NCI-H187 (cell line): ENCODE measurements around the gene USP28.
"Not testable (repeated sequence)": the region's sequence is repeated elsewhere in the genome, so short reads cannot be mapped to it uniquely, and the experiment has no call there.

Experiments used
- DNase-seq, 2 experiments: peaks; one replicate each; lab custom pipeline; 2025; lab: John Stamatoyannopoulos, UW

USP28 gene

DNA sequence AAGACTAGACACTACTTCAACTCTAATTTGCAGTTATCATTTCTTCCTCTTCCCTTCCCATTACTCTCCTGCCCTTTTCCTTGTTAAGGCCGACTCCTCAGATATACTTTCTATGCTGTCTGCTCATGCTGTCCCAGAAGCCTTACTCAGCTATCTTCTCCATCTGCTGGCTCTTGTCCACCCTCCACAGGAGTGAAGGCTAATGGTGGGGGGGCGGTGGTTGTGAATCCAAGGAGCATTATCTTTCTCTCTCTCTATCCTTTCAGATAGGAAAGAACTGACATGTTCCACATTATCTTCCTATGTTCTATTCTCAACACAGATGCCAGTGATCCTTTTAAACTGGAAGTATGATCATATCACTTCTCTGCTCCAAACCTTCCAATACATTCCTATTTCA lies 37.4 kb downstream of the USP28 start:
- no peak for DNase-seq

DNA sequence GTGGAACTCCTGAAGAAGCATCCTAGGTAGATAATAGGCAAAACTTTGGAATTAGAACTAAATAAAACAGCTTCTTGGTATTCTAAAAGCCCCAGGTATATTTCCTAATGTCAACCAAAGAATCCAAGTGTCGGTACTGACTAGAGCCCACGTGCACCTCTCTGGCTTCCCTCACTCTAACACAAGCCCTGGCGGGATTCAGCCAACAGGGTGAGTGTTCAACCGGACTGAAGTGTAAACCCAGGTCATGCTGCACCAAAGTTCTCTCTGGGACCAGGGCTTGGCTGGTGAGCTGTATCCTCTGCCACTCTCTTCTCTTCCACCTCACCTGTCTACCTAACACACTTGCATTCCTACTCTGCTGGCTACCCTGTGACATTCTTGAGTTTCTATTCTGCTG lies 40.1 kb downstream of the USP28 start:
- no peak for DNase-seq

DNA sequence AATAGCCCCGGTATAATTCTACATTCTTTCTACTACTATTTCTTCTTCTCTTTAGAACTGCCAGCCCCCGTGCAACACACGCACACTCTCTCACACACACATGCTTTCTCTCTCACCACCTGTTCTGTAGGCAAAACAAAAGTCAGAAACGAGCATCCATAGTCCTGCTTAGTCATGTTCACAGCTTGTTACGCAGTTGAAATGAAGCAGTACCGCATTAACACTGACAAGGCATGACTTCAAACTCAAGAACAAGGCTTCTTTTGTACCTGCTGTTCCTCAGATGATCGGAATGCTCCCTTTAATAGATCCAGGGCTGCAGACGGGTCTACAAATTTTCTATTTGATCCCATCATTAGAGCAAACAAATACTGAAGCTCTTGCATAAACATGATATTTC lies 42.2 kb downstream of the USP28 start:
- no peak for DNase-seq

DNA sequence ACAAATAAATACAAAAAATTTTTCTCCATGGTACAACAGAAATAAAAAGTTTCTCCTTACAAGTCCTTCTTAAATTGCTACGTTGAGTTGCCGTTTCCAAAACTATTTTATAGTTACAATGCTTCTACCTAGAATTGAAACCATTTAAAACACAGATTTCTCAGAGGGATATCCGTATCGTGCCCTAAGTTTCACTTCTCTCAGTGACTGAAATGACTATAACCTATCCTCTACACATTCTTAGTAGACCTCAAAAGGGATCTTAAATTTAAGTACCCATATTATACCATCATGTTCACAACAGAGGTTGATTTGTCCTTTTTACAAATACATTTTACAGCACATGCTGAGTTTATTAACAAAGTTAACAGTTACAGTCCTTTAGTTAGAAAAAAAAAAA lies 44.1 kb downstream of the USP28 start:
- no peak for DNase-seq

DNA sequence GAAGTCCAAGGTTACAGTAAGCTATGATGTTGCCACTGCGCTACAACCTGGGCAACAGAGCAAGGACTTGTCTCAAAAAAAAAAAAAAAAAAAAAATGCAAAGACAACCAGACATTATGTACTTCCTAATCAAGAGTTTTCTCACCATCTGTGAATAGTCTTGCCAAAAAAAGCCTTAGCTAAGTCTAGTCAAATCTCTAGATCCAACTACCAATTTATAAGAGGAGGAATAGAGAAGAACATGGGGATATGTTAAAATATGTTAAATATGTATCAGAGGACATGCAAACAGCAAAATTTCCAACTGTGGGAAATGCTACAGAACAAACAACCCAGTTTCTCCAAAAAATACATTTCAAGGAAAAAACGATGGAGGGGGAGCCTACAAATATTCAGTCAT lies 45.6 kb downstream of the USP28 start:
- DNase-seq, result no peak

DNA sequence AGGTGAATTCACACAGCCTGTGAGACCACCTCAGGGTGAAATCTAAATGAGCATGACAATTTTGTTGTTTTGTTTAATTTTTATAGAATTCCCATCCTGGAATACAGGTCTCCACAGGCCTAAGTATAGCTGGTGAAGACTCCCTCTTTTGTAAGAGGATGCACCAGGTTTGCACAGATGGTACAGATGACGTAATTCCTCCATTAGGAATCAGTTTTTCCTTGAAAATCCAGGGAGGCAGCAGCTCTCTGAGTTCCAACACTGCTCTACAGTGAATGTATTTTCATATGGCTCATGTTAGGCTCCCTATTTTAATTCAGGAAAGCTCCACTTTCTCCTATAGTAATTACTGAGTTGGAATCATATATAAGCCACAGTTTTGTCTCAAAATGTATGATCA lies 47.2 kb downstream of the USP28 start:
- DNase-seq, result no peak

DNA sequence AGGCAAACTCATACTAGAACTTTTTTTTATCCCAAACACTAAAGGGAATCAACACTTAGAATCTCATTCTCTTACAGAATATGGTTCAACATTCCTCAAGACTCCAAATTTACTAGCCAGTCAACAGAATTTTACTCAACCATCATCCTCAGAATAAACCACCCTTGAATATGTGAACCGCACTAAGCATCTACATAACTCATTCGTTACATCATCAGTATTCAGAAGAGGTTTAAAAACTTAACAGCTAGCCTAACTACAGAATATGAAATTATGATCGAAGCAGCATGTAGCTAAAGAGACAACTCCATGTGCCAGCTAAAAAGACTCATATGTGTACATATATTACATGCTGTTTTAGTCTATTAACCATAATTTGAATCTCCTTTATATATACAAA lies 47.9 kb downstream of the USP28 start:
- no peak for DNase-seq

DNA sequence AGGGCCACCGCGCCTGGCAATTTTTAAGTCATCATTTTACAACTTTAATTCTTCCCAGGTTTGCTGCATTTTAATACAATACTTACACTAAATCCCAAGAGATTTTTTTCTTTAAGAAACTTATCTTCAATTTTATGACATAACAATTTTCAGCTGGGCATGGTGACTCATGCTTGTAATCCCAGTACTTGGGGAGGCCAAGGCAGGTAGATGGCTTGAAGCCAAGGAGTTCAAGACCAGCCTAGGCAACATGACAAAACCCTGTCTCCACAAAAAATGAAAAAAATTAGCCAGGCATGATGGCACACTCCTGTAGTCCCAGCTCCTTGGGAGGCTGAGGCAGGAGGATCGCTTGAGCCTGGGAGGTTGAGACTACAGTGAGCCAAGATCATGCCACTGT lies 56.9 kb downstream of the USP28 start:
- DNase-seq, result no peak

DNA sequence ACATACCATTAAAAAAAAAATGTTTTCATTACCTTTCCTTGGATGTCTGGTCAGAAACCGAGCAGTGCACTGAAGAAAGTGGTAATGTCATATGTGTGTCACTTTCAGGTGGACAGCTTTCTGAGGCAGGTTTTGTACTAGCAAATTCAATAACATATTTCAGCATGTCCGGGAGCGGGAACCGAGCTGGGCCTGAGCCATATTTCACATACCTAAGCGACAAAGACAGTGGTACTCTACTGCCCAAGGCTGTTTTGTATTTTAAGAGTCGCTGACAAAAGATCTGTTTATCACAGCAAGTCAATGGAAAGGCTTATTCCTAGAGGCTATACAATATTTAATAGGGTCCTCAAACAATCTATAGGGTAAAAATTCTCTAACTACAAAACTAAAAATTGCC lies 57.7 kb downstream of the USP28 start:
- no peak for DNase-seq

DNA sequence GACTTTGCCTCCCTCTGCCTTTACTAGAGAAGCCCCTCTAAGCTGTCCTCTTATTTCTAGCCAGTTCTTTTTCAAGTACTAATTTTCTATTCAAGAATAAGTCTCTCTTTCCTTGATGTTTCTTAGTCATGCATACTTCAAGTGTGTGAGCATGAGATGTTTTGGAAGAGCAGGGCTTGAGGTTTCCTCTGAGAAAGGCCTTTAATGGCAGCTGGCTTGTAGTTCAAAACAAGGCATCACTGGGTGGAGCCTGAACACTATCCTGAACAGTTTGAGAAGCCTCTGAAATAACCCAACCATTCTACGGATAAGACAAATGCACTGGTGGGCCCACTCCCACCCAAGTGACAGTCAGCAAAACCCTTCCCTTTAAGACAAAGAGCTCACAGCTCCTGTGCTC lies 58.2 kb downstream of the USP28 start:
- no peak for DNase-seq

DNA sequence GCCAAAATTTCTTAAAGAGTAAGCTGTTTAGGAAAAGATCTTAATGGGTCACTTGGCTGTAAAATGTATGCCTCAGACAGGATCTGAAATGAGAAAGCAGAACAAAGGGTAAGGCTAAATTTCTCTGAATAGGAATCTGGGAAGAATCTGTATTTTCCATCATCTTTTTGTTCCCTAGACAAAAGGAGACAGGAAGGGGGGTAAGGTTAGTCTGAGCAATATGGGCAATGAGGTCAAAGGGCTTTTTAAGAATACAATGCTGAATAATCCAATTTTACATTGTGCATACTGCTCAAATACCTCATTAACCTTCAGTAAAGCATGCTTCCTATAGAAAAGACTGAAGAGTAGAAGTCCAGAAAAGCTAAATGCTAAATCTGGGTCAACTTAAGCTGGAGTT lies 61.2 kb downstream of the USP28 start:
- no peak for DNase-seq

DNA sequence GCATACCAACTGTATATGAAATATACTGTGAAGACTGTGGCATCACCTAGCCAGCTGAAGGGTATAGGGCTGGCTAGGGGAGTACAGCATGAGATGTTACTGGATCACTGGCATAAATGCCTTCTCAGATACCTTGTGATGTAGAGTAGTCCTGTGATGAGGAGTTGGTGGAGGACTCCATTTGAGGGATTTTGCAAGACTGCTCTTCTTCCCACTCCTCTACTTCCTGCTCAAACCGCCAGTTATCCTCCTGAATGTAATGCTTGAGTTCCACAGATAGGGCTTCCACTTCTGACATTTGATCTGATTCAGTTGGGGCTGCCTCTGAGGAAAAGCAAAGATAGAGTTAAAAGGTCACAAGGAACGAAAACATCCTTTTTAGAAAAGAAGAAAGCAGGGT lies 66.4 kb downstream of the USP28 start:
- DNase-seq, result no peak

DNA sequence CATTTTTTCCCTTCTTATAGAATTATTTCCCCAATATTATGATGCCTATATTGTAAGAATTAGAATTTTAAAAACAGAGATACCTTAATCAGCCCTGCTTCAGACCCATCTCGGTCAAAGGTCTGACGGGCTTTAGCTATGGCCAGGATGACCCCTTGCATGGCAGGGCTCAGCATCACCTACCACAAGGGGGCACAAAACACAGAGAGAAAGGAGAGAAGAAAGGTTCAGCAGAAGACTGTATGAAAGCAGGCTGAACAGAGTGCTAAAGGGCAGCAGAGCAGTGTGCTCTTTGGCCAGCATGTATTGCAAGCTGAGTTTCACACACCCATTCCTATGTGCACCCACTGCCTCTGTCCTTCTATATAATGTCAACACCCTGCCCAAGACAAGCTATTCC lies 69.0 kb downstream of the USP28 start:
- no peak for DNase-seq

DNA sequence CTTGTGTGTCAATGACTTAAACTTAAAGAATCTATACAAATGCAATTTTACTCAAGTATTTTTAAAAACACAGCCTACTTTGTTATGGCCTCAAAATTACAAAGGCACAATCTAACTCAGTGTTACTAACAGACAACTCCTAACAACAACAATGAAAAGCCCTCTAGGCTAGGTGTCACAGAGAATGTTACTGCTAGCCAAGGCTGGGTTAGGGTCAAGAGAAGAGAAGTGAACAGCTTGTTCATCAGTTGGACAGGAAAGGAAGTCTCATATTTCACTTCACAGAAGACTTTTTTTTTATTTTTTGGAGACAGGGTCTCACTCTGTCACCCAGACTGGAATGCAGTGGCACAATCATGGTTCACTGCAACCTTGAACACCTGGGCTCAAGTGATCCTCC lies 69.7 kb downstream of the USP28 start:
- DNase-seq, result no peak

DNA sequence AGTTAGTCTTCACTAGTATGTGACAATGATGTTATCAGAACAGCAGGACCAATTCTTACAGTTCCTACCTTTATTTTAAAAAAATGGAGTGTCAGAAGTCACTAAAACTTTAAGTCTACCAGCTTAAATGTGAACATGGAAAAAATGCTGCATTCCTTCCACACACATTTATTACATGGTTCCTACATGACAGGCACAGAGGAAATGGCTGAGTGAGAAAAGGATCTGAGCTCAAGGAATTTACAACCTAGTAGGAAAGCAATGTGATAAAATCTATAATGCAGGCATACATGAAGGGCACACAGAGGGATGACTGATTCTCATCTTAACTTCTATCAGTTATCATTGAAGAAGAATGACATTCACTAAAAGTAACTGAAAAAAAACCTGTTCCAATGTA lies 72.8 kb downstream of the USP28 start:
- no peak for DNase-seq

DNA sequence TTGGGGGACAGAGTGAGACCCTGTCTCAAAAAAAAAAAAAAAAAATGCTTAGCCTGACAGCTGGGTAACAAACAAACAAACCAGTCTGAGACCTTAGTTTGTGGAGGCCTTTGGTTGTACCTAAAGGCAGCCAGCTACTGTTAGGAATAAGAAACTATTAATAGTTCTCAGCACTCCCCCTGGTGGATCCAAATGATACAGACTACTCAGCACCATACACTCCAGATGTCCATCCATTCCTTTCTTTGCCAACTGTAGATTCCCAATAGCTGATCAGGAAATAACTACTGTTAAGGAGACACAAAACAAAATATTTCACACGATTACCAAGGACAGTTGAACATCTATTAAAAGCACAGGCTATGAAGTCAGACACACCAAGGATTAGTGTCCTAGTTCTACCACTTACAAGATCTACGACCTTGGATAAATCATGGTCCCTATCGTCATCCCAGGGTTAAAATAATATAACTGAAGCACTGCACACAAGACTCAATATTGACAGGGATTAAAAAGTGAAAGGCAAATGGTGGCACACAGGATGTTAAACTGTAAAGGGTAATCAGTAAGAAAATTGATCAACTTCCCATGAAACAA lies 78.6 kb downstream of the USP28 start:
- DNase-seq, result no peak

DNA sequence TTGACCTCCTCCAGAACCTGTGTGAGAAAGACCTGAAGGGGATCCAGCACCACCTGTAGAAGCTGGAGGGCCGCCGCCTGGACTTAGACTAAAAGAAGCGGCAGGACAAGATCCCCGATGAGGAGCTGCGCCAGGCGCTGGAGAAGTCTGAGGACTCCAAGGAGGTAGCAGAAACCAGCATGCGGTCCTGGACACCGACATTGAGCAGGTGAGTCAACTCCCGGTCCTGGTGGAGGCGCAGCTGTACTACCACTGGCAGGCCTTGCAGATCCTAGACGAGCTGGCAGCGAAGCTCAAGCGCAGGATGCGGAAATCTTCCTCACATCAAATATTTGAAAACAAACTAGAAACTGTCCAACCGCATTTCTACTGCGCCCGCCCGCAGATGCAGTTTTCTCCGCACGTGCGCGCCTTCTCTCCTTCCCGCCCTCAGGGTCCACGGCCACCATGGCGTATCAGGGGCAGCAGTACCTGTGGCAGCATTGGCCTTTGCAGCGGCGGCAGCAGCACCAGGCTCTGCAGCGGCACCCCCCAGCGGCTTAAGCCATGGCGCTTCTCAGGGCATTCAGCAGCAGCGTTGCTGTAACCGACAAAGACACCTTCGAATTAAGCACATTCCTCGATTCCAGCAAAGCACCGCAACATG lies 85.6 kb downstream of the USP28 start:
- no peak for DNase-seq

DNA sequence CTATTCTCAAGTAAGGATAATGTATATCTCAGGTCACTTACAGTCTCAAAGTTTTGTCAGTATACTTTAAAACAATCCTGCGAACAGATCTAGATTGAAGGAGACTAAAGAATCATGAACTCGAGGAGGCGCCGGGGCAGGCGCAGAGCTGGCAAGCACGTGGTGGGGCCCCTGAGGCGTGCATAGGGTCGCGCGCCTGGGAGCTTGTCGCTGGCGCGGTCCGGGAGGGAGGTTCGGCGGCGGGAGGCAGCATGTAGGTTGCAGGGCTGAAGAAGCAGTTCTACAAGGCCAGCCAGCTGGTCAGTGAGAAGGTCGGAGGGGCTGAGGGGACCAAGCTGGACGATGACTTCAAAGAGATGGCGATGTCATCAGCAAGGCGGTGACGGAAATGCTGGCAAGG lies 86.4 kb downstream of the USP28 start:
- not testable (repeated sequence) for DNase-seq

DNA sequence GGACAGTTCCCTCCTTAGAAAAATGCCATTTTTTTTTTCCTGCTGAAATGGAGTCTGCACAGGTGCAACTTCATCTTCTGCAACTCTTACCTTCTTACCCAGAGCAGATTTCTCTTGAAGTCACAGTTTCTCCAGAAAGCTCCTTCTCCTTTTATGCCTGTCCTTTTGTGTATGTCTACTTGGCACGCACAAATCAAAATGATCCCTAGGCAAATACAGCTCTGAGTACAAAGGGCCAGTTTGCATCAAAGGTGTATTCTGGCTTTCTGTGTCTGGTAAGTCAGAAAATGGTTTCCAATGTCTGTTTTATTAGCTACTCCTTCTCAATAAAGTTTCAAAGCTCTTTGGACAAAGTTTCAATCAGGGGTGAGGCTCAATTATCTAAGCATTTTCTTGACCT lies 93.2 kb downstream of the USP28 start:
- no peak for DNase-seq

DNA sequence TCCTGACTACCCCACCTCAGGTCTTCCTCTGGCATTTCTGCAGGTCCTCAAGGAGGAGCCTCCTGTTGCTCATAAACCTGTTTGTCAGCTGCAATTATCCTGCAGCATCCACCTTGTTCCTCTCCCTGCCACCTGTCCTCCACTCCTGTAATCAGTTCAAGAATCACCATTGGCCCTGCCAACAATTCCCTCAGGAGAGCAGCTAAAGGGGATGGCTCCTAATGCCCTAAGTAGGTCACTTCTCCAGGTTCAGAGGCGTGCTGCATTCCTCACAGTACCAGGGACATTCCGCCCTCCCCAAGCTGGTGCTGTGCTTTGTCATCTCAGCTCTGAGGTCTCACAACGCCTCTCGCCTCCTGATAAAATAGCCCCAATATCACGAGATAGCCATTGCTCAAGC lies 93.7 kb downstream of the USP28 start:
- no peak for DNase-seq

DNA sequence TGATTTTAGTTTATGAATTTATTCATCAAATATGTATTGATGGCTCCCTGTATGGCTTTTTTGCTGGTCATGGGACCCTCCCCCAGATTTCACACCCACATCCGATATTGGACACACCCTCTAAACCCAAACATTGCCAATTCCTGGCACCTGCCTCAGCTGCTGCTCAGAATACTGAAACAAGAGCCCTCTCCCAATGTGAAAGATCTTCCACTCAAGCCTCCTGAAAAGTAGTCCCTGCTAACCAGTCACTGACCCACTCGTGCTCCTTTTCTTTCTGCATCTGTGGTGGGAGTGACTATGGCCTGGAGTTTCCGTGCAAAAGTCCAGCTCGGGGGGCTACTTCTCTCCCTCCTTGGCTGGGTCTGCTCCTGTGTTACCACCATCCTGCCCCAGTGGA lies 95.9 kb downstream of the USP28 start, which contains the start of gene CLDN25:
Gene CLDN25, plus strand, starts transcription at position 301 of the 400 bp plus-strand sequence. Its CDS starts 0 bp downstream, at position 301.
- DNase-seq, result no peak

DNA sequence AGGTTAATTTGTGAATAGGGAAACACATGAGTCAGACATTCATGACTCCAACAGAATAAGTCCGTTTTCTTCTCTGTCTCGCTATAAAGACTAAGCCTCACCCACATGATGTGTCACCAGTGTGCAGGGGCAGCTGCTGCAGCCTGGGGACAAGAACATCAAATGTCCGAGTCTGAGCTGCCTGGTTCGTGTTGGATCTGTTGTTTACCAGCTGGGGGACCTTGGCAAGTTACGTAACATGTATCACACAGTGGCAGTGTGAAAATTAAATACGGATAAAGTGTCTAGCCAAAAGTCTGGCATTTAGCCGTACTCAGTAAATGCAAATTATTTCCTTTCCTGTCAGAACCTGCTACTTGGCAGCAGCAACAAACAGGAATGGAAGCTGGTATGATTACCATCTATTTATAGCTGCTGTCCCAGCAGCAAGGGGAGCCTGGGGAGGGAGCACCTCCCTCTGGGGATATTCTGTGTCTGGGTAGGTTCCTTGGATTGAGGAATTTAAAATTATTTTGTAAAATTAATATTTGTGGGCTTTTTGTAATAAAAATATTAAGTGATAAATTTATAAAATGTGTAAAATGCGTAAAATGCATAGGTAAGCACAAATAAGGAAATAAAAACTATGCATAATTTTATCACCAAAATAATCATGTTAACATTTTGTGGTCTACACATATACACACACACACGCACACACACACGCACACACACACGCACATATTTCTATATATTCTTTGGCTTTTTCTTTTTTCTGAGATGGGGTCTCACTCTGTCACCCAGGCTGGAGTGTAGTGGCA lies 97.1 kb downstream of the USP28 start:
- DNase-seq, result no peak

DNA sequence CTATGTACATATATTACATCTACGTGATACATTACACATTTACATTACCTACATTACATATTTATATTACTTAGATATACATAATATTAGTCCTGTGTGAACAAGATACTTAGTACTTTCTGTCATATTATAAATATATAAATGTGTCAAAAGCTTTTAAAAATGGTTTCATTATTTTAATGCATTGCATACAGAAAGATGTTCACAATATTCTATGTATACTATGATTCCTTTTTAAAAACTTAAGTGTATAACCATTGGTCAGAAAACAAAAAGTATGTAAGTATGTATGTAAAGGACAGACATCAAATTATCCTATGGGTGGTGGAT lies 101.2 kb downstream of the USP28 start:
- no peak for DNase-seq
